ENCODE results near the gene ITPR1.
"Not testable (repeated sequence)": the region's sequence is repeated elsewhere in the genome, so short reads cannot be mapped to it uniquely, and the experiment has no call there.

- not testable (repeated sequence) for TF ChIP-seq CTCF, POLR2A (IDR thresholded peaks at IDR 0.05)
Measured at GRCh38 chr3:4456780-4457179, 36.4 kb upstream of the ITPR1 start.

All from heart left ventricle (tissue), 13 donors.